HG02610 (cell line): ENCODE measurements around the gene TBXAS1.

ENCODE experiments used
- ATAC-seq: cut with Tn5 transposase; IDR thresholded peaks from one replicate; pipeline ENCODE4 v1.9.1; 2021; ENCODE audit warnings: mild to moderate bottlenecking, moderate library complexity; ENCODE audit not compliant: unreplicated experiment

TBXAS1 gene

GRCh38 chr7:140039896-140040295 is 210.8 kb downstream of the TBXAS1 start:
- no peak for ATAC-seq

- no peak for ATAC-seq
Observed at GRCh38 chr7:140041659-140042385, 212.8 kb downstream of the TBXAS1 start.

GRCh38 chr7:140042386-140042670 is 213.3 kb downstream of the TBXAS1 start:
- ATAC-seq, result no peak

- no peak for ATAC-seq
Observed at GRCh38 chr7:140044251-140044650, 215.2 kb downstream of the TBXAS1 start.

- ATAC-seq, result no peak
Observed at GRCh38 chr7:140045697-140046096, 216.6 kb downstream of the TBXAS1 start.

- ATAC-seq, result no peak
Observed at GRCh38 chr7:140047197-140047596, 218.1 kb downstream of the TBXAS1 start.

GRCh38 chr7:140048138-140048537 is 219.1 kb downstream of the TBXAS1 start:
- ATAC-seq, result no peak

GRCh38 chr7:140048989-140049338 is 219.9 kb downstream of the TBXAS1 start:
- ATAC-seq, result no peak

GRCh38 chr7:140049339-140050024 is 220.4 kb downstream of the TBXAS1 start:
- ATAC-seq, result no peak

- ATAC-seq, result no peak
Observed at GRCh38 chr7:140050100-140050499, 221.0 kb downstream of the TBXAS1 start.

GRCh38 chr7:140051820-140052219 is 222.8 kb downstream of the TBXAS1 start:
- no peak for ATAC-seq

- ATAC-seq, result peak; percentile 87
Observed at GRCh38 chr7:140053812-140054539, 224.9 kb downstream of the TBXAS1 start.

GRCh38 chr7:140054751-140055150 is 225.7 kb downstream of the TBXAS1 start:
- ATAC-seq, result no peak

- ATAC-seq, result no peak
Observed at GRCh38 chr7:140055833-140056232, 226.8 kb downstream of the TBXAS1 start.

- ATAC-seq, result no peak
Observed at GRCh38 chr7:140056431-140057142, 227.5 kb downstream of the TBXAS1 start.

- ATAC-seq, result no peak
Observed at GRCh38 chr7:140057143-140057535, 228.1 kb downstream of the TBXAS1 start.

- ATAC-seq, result no peak
Observed at GRCh38 chr7:140058517-140058916, 229.5 kb downstream of the TBXAS1 start.

- no peak for ATAC-seq
Observed at GRCh38 chr7:140059273-140060242, 230.5 kb downstream of the TBXAS1 start.

- no peak for ATAC-seq
Observed at GRCh38 chr7:140060243-140060630, 231.2 kb downstream of the TBXAS1 start.
